Central memory CD4-positive, alpha-beta T cell (primary cell): ENCODE results near the gene ZYG11A.

Source experiments
- DNase-seq: peaks from one replicate; pipeline ENCODE4 v3.0.0; 2022

ZYG11A gene

DNA sequence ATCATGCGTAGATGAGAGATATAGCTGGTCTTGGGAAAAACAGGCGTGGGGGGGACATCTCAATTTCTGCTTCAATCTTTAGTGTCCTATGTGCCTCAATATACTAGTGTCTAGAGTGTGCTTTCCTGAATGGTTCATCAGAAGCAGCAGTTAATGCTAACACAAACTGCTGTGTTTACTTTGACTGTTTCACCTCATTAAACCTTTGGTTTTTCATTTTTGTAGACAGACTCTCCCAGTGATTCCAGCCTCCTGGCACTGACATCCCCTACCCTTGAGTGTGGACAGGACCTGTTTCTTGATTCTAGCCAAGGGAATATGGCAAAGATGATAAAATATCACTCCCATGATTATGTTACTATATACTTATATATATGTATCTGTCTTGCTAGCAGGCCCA, 37.6 kb downstream of the ZYG11A start:
- no peak for DNase-seq

DNA sequence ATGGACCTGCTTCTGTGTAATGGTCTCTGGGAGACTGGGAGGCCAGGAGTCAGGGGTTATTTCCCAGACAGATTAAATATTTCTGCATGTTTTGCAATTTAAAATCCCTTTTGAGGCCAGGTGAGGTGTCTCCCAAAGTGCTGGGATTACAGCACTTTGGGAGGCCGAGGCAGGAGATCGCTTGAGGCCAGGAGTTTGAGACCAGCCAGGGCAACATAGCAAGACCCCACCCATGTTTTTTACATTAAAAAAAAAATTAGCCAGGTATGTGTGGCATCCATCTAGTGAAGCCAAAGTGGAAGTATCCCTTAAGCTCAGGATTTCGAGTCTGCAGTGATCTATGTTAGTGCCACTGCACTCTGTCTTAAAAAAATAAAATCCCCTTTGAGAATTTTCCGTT, 44.9 kb downstream of the ZYG11A start:
- no peak for DNase-seq

DNA sequence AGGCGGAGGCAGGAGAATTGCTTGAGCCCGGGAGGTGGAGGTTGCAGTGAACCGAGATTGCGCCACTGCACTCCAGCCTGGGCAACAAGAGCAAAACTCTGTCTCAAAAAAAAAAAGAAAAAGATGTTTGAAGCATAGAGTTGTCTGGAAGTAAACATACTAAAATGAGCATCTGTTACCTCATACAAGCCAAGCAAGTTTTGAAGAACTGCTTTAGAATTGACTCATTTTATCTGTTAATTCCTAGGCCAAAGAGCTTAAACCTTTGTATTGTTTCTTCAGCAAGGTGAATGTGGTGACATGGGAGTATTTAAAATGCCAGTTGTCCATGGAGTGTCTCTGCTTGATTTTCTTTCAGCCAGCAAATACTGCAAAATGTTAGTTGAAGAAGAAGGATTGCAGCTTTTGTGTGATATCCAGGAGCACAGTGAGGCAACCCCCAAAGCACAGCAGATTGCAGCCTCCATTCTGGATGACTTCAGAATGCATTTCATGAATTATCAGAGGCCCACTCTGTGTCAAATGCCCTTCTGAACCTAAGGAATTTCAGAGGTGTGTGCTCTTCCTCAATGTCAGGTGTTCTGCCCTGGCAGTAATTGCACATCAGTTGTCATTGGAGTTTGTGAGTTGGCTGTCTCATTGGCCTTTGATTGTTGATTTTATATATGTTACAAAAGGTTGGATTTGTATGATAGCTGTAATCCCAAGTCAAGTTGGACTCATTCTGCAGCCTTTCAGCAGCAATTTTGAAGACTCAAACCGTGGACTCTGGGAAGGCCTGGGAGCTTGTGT, 50.1 kb downstream of the ZYG11A start:
- DNase-seq: no peak

DNA sequence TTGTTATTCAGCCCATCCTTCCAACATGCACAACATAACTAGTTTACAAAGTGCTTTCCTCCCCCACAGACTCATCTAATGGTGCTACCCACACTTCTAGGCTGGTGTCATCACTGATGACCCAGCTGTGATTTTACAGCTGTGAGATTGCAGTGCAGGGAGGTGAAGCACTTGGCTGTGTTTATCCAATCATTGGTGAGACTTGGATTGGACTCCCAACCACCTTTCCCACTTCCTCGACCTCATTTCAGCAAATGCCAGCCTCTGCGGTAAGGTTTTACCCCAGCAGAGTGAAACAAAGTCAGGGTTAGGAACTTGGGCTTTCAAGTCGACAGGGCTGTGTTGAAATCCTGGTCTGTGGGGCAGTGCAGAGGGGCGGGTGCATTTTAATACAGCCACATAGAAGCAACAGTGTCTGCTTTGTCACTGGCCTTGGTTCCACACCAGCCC, 56.9 kb downstream of the ZYG11A start:
- DNase-seq: no peak

DNA sequence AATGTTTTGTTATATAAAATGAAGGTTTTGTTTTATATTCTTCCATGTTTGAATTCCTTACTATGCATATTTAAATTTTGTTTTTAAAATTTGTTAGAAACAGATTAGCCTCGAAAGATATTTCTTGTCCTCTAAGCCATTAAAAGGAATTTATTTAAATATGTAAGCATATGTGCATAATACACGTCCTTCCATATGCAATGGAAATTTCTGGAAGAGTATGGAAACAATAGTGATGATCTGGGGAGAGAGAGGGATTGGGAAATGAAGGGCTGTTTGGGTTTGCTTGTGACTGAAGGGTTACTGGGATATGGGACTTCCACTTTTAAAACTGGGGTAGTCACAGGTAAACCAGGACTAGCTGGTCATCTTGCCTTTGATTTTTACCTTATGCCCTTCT, 57.8 kb downstream of the ZYG11A start:
- no peak for DNase-seq

DNA sequence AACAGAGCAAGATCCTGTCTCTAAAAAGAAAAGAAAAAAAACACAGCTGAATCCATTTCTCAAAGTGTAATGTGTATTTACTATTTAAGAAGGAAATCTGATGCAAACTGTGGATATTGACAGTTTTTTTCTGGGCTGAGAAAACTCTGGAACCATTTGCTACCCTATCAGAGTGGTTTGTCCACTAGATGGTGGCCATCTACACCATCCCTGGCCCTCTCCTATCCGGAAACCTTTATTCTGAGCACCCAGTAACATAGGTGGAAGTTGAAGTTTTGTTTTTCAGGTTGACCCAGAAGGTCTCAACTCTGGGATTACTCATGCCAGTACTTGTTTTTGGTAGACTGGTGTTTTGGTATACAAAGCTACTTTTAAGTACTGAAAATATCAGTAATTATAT, 58.8 kb downstream of the ZYG11A start:
- no peak for DNase-seq

DNA sequence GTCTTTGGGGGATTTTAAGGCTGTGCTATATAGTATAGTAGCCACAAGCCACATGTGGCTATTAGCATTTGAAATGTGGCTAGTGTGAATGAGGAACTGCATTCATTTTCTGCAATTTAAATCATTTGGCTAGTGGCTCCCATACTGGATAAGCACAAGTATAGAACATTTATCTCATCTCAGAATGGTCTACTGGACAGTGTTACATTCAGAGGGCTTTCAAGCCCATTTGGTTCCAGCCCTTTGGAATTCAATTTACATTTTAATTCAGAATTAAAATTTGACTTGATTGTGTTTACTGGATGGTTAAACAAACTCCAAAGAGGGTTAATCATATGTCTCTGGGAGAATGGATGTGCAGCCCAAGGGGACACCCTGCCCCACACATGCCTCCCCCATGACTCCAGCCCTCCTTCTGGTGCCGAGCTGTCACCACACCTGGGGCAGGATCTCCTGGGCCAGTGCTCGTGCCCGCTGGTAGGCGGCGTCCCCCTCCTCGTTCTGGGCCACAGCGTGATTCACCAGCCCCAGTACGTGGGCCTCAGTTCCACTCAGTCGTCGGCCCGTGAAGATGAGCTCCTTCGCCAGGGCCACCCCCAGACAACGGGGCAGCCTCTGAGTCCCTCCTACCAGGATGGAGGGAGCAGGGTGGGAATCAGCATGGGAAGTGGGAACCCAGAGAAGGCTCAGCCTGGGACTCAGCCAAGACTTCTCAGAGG, 61.8 kb downstream of the ZYG11A start:
- no peak for DNase-seq

DNA sequence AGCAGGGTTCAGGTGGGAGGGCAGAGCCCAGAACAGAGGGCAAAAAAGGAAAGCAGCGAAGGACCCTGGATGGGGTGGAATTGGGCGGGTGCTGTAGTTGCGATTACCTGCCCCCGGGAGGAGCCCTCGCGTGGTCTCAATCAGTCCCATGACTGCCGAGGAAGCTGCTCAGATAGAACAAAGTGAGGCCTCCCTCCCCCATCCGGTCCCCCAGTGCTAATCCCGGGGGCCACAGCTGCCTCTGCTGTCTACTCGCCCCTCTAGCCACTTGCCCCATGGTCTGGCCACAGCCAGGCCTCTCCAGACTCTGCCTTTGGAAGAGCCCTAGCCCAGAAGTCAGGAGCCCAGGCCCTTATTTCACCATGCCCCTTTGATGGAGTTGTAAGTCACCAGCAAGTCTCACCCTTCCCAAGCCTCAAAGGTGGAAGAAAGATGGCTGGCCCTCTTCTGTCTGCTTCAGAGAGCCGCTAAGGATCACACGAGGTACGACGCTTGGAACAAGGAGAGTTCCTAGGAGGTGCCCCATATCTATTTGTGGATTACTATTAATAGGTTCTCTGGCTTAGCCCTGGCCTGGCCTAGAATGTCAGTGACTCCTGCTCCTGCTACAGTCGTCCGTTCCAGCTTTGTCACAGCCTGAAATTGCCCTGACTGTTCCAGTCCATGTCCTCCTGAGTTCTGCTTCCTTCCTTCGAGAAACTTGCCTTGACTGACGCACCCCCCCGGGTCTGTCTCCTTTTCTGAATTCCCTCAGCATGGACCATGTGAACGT, 62.6 kb downstream of the ZYG11A start:
- no peak for DNase-seq

DNA sequence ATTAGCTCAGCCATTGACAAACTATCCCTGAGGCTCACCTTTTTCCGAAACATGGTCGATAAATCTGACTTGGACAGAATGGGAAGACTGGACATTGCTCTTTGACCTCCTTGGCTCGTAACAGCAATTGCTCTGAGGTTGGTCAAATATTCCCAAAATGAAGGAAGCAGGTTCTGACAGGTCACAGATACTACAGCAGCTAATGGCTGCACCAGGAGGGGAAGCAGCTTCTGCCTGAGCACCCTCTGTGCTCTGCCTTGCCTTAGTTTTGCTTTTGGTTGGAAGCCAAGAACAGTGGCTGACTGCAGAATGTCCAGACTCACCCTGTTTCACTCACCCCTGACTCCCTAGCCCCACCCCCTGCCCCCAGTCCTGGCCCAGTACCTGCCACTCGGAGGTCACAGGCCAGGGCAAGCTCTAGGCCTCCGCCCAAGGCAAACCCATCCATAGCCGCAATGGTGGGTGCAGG, 63.6 kb downstream of the ZYG11A start:
- no peak for DNase-seq

DNA sequence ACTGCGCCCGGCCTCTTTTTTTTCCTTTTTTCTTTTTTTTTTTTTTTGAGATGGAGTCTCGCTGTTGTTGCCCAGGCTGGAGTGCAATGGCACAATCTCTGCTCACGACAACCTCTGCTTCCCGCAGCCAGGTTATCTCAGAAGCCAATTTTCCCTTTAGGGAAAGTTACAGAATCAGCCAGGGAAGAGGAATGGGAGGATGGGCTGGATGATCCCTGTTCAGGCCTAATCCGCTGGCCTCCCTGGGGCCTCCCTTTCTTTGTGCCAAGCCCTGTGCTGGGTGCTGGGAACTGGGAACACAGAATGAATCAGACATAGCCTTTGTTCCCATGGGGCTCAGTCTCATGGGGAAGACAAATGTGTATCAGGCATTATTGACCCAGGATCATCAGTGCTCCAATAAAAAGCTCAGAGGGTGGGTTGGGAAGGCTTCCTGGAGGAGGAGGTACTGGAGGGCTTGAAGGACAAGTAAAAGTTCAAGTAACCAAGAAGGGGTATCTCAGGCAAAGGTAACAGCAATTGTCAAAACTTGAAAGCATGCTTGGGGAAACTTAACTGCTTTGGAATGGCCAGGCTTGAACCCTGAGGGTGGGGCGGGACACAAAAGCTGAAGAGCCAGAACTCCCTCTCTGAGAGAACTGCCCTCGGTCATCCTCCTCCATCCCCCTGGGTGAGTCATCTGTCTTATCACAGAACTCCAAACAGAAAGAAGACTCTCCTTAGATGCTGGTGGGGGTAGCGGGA, 64.7 kb downstream of the ZYG11A start:
- no peak for DNase-seq

DNA sequence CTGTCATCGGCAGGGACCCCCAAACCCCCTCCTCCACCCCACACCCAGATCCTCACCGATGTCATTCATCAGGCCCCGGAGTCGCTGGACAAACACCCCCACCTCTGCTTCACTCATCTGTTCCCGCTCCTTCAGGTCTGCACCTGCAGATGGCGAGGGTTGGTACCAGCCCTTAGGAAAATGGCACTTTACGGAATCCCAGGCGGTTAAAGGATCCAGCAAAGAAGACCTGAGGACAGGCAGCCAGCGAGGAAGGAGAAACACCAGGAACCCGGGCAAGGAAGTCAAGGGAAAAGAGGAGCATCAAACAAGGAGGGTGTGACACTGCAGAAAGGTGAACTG, 65.2 kb downstream of the ZYG11A start:
- DNase-seq: no peak

DNA sequence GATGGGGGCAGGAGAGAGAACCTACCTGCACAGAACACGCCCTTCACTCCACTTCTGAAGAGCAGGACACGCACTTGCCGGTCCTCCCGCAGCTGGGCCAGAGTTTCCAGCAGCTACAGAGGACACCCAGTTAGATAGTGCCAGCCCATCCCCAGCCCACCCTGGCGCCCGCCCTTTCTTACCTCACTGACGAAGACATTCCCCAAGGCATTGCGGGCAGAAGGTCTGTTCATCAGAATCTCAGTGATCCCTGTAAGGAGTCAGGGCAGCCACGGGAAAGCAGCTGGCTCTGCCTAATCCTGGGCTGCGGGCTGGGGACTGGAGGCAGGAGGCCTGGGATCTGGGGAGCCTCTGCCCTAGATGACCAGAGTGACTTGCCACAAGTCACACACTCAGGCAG, 69.0 kb downstream of the ZYG11A start:
- DNase-seq: no peak

DNA sequence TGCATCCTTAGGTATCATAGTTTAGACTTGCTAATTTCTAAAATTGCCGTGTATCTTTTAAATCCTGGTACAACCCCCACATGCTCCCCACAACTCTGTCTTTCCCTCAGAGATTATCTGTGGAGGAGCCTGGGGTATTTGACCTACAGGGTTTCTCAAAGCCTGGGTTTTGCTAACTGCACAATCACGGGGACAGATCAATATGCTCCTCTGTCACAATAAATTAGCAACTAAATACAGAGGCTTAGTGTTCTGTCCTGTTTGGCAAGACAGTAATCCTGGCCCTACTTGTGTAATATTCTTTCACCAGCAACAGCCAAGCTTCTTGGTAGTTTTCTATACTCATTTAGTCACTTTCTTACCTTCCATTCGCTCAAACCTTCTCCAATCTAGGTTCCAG, 70.5 kb downstream of the ZYG11A start:
- no peak for DNase-seq

DNA sequence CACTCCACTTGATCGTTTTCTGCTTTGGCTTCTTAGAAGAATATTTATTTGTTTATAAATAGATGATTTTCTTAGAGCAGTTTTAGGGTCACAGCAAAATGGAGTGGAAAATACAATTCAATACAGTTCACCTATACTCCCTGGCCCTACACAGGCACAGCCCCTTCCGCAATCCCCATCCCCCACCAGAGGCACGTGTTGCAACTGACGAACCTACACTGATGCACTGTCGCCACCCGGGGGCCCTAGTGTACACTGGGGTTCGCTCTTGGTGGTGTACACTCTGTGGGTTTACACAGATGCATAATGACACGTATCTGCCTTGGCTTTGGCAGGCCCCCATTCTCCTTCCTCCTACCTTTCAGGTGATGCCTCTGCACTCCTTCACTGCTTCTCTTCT, 71.0 kb downstream of the ZYG11A start:
- no peak for DNase-seq

DNA sequence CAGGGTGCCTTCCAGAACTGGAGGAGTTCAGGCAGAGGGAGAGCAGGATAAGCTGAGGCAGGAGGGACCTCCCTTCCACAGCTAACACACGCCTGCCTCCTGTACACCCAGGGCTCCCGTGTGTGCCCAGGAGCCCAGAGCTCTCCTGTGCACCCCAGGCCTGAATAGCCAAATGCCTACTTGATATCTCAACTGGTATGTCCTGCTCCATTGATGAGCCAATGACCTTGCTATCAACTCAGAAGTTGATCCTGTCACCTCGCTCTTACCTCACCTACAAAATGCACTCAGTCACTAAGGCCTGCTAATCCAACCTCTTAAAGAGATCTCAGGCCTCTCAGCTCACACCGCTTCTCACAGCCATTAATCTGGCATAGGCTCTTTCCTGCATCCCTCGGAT, 71.9 kb downstream of the ZYG11A start:
- DNase-seq: no peak

DNA sequence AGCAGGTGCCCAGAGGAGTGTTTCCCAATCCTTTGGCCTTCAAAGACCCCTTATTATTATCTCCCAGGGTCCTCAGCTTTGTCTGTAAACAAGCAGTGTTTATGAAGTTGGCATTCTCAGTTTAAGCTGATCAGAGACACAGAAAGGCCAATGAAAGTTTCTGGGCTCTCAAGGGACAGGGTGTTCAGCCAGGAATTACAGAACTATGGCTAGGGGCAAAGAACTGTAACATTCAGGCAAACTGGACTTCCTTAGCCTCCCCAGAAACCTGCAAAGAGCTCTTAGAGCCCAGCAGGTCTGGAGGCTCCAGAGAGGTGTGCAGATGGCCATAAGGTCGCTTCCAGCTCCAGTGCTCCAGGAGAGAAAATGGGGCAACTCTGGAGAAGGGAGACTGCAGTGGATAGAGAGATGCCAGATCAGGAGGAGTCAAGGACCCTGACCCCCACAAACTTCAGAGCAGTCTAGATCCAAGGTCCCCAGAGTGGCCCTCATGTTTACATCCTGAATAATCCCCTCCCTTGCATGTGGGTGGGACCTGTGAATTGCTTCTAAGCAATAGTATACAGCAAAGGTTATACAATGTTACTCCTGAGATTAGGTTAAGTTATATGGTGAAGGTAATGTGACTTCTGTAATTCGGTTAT, 72.8 kb downstream of the ZYG11A start:
- no peak for DNase-seq

DNA sequence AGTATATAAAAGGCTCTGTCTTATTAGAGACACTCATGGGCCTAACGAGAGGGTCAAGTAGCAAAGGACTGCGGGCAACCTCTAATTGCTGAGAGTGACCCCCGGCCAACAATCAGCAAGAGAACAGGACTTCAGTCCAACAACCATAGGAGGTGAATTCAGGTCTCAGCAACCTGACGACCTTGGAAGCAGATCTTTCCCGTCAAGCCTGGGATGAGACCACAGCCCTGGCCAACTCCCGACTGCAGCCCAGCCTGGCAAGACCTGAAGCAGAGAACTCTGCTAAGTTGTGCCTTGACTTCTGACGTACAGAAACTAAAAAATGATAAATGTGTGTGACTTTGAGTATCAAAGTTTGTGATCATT, 73.3 kb downstream of the ZYG11A start:
- DNase-seq: no peak

DNA sequence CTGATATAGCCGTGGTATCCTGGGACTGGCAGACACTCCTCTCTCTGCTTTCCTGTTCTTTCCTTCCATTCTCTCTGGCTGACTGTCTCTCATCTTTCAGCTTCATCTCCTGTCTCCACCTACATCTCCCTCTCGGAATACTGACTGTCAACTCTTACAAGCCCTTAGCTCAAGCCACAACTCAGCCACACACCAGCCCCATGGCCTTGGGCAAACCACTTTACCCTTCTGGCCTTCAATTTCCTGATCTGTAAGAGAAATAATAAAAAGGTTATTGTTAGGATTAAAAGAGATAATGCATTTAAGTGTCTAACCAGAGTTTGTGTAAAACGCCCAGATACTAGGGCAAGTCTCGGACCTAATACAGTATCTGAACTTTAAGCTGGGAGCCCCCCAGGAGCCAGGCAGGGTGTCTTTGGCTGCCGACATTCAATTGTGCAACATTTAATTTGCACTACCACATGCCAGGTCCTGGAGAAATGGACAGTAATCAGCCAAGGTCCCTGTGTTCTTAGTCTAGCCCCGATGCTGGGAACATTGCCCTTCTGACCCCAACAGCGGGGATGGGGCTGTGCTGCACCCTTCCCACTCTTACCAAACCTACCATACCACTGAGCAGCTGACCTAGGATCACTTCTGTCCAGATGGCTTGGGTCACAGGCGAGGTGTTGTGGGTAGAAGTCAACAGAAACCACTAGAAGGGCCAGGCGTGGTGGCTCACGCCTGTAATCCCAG, 73.8 kb downstream of the ZYG11A start:
- DNase-seq: no peak

DNA sequence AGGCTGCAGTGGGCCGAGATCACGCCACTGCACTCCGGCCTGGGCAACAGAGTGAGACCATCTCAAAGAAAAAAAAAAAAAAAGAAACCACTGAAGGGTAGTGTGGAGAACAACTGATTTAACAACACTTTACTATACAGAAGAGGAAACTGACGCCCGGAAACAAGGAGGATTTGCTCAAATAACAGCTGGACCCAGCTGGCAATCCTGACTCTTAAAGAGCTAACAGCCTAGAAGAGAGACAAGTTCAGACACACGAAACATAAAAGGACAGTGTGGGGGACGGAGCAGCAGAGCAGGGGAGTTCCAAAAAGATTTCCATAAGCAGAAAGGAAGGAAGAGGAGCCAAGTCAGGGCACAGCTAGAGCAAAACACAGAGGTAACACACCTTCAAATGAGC, 74.6 kb downstream of the ZYG11A start:
- DNase-seq: no peak

DNA sequence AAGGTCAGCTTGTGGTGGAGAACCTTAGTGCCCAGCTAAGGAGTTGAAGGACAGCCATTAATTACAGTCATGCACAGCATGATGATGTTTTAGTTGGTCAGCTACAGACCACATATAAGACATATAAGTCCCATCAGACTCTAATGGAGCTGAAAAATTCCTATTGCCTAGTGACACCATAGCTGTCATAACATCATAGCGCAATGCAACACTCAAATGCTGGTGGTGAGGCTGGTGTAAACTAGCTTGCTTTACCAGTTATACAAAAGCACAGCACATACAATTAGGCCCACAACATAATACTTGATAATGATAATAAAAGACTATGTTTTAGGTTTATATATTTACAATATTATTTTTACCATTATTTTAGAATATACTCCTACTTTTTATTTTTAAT, 75.0 kb downstream of the ZYG11A start:
- DNase-seq: no peak

DNA sequence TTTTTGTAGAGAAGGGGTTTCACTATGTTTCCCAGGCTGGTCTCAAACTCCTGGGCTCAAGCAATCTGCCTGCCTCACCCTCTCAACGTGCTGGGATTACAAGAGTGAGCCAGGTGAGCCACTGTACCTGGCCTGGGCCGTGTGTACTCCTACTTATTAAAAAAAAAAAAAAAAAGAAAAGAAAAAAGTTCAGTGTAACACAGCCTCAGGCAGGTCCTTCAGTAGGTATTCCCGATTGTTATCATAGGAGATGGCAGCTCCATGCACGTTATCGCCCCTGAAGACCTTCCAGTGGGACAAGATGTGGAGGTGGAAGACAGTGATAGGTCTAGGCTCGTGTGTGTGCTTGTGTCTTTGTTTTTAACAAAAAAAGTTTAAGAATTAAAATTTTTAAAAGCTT, 75.6 kb downstream of the ZYG11A start:
- no peak for DNase-seq
